Measurements from ENCODE around the gene DPH5.
A peak's percentile ranks its signal among the peaks of the same experiment; 100 is the strongest.
"Not testable (repeated sequence)": the region's sequence is repeated elsewhere in the genome, so short reads cannot be mapped to it uniquely, and the experiment has no call there.

DPH5 gene

GRCh38 chr1:100982793-100983192 lies 42.8 kb downstream of the DPH5 start:
- DNase-seq (ENCODE audit: low read depth), result no peak

- no peak for DNase-seq (ENCODE audit: low read depth)
These were observed 46.0 kb downstream of the DPH5 start for GRCh38 chr1:100979631-100980030.

GRCh38 chr1:100976936-100977335 lies 48.6 kb downstream of the DPH5 start:
- no peak for DNase-seq (ENCODE audit: low read depth)

GRCh38 chr1:100972185-100972584 lies 53.4 kb downstream of the DPH5 start:
- DNase-seq (ENCODE audit: low read depth), result no peak

- no peak for DNase-seq (ENCODE audit: low read depth)
These were observed 54.6 kb downstream of the DPH5 start for GRCh38 chr1:100971021-100971420.

- DNase-seq (ENCODE audit: low read depth), result no peak
These were observed 56.3 kb downstream of the DPH5 start for GRCh38 chr1:100969327-100969726.

- DNase-seq (ENCODE audit: low read depth), result no peak
These were observed 57.0 kb downstream of the DPH5 start for GRCh38 chr1:100968621-100969020.

- no peak for DNase-seq (ENCODE audit: low read depth)
These were observed 65.5 kb downstream of the DPH5 start for GRCh38 chr1:100960098-100960497.

- DNase-seq (ENCODE audit: low read depth), result no peak
These were observed 66.0 kb downstream of the DPH5 start for GRCh38 chr1:100959502-100960060.

GRCh38 chr1:100955322-100955721 lies 70.3 kb downstream of the DPH5 start:
- no peak for DNase-seq (ENCODE audit: low read depth)

- no peak for DNase-seq (ENCODE audit: low read depth)
These were observed 71.4 kb downstream of the DPH5 start for GRCh38 chr1:100953960-100954730.

GRCh38 chr1:100952970-100953369 lies 72.6 kb downstream of the DPH5 start:
- DNase-seq (ENCODE audit: low read depth), result peak; percentile 8

- DNase-seq (ENCODE audit: low read depth), result no peak
These were observed 73.4 kb downstream of the DPH5 start for GRCh38 chr1:100952104-100952745.

- DNase-seq (ENCODE audit: low read depth), result no peak
These were observed 74.8 kb downstream of the DPH5 start for GRCh38 chr1:100950781-100951180.

GRCh38 chr1:100950337-100950736 lies 75.2 kb downstream of the DPH5 start:
- no peak for DNase-seq (ENCODE audit: low read depth)

- DNase-seq (ENCODE audit: low read depth), result peak; percentile 44
These were observed 75.9 kb downstream of the DPH5 start for GRCh38 chr1:100949515-100950158.

GRCh38 chr1:100948721-100949405 lies 76.7 kb downstream of the DPH5 start:
- not testable (repeated sequence) for DNase-seq (ENCODE audit: low read depth)

- not testable (repeated sequence) for DNase-seq (ENCODE audit: low read depth)
These were observed 77.8 kb downstream of the DPH5 start for GRCh38 chr1:100947816-100948215.

- not testable (repeated sequence) for DNase-seq (ENCODE audit: low read depth)
These were observed 79.5 kb downstream of the DPH5 start for GRCh38 chr1:100946064-100946463.

- no peak for DNase-seq (ENCODE audit: low read depth)
These were observed 82.1 kb downstream of the DPH5 start for GRCh38 chr1:100943533-100943932.

- DNase-seq (ENCODE audit: low read depth), result no peak
These were observed 83.1 kb downstream of the DPH5 start for GRCh38 chr1:100942304-100943046.

Measured in CMK (cell line).